Cardiac muscle cell (in vitro differentiated cells and primary cell): ENCODE data around the gene VPS13C. TPM values are rescaled to one million over a fixed set of nuclear protein-coding genes. Genes with fewer than 3 reads are reported as not detected.

Source experiments
- DNase-seq, 2 donors: peaks; one replicate each; pipeline versions ENCODE4 v3.0.0 to v3.0.0-alpha.2; 2010 to 2017; ENCODE audit warnings: low read depth in 1 of 2, low spot score in 1 of 2
- H3K27ac ChIP-seq: fragments of 200-600 bp; sonication (generic); 2 replicates; pipeline ENCODE4 v1.5.1; 2016
- H3K27me3 ChIP-seq: fragments of 200-600 bp; sonication (generic); 2 replicates; pipeline ENCODE4 v1.6.0; 2016; ENCODE audit warnings: control low read depth
- H3K36me3 ChIP-seq: fragments of 200-600 bp; sonication (generic); 2 replicates; pipeline ENCODE4 v1.5.1; 2016; ENCODE audit warnings: control low read depth
- H3K4me1 ChIP-seq: fragments of 200-600 bp; sonication (generic); 2 replicates; pipeline ENCODE4 v1.8.1; 2017; ENCODE audit warnings: low read depth, mild to moderate bottlenecking, mixed run types
- H3K4me3 ChIP-seq: fragments of 200-600 bp; sonication (generic); 2 replicates; pipeline ENCODE4 v1.5.1; 2016; ENCODE audit warnings: mild to moderate bottlenecking
- H3K9me3 ChIP-seq: fragments of 200-600 bp; sonication (generic); 2 replicates; pipeline ENCODE4 v1.5.1; 2017; ENCODE audit warnings: low read depth, mild to moderate bottlenecking, control low read depth
- polyA plus RNA-seq: library from polyadenylated mRNA; unstranded; fragments of >200 nt; fragmentation: Nextera tagmentation; extraction: Ambion mirVana; gene quantifications from 2 replicates; pipeline ENCODE4 v1.2.1, GENCODE V29; 2016
- total RNA-seq: library from RNA; depleted of rRNA; stranded (reverse); fragments of >200 nt; gene quantifications from 2 replicates; pipeline ENCODE4 v1.2.3, GENCODE V29; 2016
- TF ChIP-seq, protein P1 (sequence below): IDR thresholded peaks from 2 replicates; pipeline ENCODE4 v1.5.1; 2012; ENCODE audit warnings: low read depth, mild to moderate bottlenecking, low read length

The VPS13C gene
- total and polyA plus RNA-seq, 2 experiments from 2014 or later: 4.5 to 31.8 TPM

DNA sequence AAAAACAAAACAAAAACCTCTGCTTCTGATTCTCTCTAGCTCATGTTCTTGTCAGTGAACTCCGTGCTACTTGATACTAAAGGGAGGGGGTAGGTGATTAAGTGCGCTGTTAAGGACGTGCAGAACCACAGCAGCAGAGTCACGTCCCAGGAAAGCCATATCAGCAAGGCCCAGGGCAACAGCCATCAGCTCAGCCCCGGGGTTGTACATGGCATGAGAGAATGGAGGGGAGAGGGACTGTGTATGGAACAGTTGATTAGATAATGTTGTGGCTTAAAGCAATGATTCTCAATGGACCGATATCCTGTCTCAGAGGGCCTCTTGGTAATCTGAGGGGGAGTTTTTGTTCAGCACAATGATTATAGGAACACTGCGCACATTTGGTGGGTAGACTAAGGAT is 34.1 kb upstream of the VPS13C start:
- peak in 1 of 2 donors; percentile 11 for DNase-seq
- no peaks in the 10 kb centered on the region for H3K36me3 ChIP-seq
- no peak overlapping the region for H3K27ac ChIP-seq
- H3K27me3 ChIP-seq: no peaks in the 10 kb centered on the region
- TF ChIP-seq, protein P1, sequence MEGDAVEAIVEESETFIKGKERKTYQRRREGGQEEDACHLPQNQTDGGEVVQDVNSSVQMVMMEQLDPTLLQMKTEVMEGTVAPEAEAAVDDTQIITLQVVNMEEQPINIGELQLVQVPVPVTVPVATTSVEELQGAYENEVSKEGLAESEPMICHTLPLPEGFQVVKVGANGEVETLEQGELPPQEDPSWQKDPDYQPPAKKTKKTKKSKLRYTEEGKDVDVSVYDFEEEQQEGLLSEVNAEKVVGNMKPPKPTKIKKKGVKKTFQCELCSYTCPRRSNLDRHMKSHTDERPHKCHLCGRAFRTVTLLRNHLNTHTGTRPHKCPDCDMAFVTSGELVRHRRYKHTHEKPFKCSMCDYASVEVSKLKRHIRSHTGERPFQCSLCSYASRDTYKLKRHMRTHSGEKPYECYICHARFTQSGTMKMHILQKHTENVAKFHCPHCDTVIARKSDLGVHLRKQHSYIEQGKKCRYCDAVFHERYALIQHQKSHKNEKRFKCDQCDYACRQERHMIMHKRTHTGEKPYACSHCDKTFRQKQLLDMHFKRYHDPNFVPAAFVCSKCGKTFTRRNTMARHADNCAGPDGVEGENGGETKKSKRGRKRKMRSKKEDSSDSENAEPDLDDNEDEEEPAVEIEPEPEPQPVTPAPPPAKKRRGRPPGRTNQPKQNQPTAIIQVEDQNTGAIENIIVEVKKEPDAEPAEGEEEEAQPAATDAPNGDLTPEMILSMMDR: no peak
- H3K4me1 ChIP-seq: no peaks in the 10 kb centered on the region
- H3K4me3 ChIP-seq: no peak overlapping the region
- no peaks in the 10 kb centered on the region for H3K9me3 ChIP-seq

DNA sequence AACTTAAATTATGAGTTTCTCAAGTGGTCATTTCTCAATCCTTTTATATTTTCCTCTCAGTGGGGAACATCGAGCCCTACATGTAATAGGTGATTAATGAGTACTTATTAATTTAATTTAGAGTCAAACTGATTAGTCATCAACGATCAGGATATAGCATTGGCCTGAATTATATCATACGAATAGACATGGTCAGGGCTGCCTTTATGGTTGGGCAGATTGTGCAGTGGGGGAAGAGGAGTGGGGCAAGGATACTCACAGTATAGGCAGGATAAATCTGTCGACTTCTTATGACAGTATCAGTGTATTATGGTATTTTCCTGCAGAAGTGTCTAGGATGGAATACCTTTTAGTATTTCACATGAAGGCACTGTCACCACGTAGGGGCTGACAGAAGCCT is 33.6 kb upstream of the VPS13C start:
- TF ChIP-seq, protein P1: no peak
- Histone ChIP-seq H3K9me3 (no peaks in the 10 kb centered on the region), H3K4me3 (no peak overlapping the region), H3K27ac (no peak overlapping the region), H3K4me1 (no peaks in the 10 kb centered on the region), H3K27me3 (no peaks in the 10 kb centered on the region), H3K36me3 (no peaks in the 10 kb centered on the region)
- no peak for DNase-seq

DNA sequence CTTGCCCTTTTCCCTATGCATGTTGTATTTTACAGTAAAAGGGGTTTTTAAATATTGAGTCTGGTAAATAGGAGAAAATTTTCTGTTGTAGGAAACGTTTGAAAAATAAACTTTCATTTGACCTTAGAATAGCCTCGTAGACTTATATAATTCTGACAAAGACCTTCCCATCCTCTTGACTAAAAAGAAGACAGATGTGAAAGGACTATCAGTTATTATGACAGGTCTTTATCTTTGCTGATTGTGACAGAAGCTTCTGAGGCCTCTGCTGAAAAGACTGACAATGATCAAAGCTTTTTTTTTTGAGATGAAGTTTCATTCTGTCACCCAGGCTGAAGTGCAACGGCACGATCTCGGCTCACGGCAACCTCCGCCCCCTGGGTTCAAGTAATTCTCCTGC is 30.7 kb upstream of the VPS13C start:
- Histone ChIP-seq H3K4me3 (no peak overlapping the region), H3K4me1 (no peaks in the 10 kb centered on the region), H3K9me3 (no peaks in the 10 kb centered on the region), H3K27me3 (no peaks in the 10 kb centered on the region), H3K36me3 (no peaks in the 10 kb centered on the region), H3K27ac (no peak overlapping the region)
- TF ChIP-seq, protein P1: no peak
- no peak for DNase-seq

DNA sequence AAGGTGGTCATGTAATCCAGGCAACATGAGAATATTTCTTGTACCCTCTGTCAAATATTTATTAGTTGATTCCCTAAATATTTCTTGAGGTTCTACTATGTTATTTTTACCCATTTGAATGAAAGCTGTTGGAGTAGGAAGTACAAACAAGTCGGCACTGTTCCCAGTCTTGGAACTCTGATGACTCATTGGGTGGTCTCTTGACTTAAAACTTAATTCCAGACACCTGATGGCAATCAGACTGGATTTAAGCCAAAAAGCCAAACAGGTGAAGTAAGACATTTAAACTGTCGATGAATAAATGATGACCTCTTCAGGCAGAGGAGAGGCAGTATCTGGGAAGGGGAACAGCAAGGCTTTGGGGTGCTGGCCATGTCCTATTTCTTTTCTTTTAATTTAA is 29.4 kb upstream of the VPS13C start:
- TF ChIP-seq, protein P1: no peak
- H3K36me3 ChIP-seq: no peaks in the 10 kb centered on the region
- H3K27ac ChIP-seq: no peak overlapping the region
- no peaks in the 10 kb centered on the region for H3K27me3 ChIP-seq
- no peaks in the 10 kb centered on the region for H3K4me1 ChIP-seq
- no peak for DNase-seq
- no peaks in the 10 kb centered on the region for H3K9me3 ChIP-seq
- no peak overlapping the region for H3K4me3 ChIP-seq

DNA sequence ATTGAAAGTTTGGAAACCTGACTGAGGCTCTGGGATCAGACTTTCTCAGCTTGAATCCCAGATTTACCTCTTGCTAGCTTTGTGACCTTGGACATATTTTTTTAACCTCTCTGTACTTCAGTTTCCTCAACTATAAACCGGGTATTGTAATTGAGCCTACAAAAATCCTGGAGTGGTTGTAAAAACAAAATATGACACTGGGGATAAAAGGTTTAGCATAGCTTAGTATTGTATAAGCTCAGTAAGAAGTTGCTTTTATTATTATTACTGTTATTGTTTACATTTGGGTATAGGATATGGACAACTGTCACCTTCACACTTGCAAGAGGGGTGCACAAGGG is 28.1 kb upstream of the VPS13C start:
- no peak overlapping the region for H3K27ac ChIP-seq
- no peaks in the 10 kb centered on the region for H3K9me3 ChIP-seq
- DNase-seq: no peak
- H3K36me3 ChIP-seq: no peaks in the 10 kb centered on the region
- no peaks in the 10 kb centered on the region for H3K4me1 ChIP-seq
- TF ChIP-seq, protein P1: no peak
- no peak overlapping the region for H3K4me3 ChIP-seq
- no peaks in the 10 kb centered on the region for H3K27me3 ChIP-seq
